ENCODE data around the gene ZNF497.
A peak's percentile ranks its signal among the peaks of the same experiment; 100 is the strongest.

Gene ZNF497

GRCh38 chr19:58367698-58368454 is 5.3 kb upstream of the ZNF497 start:
- no peak for DNase-seq (ENCODE audit: low spot score)

- no peak for DNase-seq (ENCODE audit: low spot score)
Observed at GRCh38 chr19:58366585-58367430, 4.3 kb upstream of the ZNF497 start.

GRCh38 chr19:58364146-58364545 is 1.6 kb upstream of the ZNF497 start:
- DNase-seq (ENCODE audit: low spot score) = no peak

- DNase-seq (ENCODE audit: low spot score) = peak; percentile 67
Observed at GRCh38 chr19:58361900-58362271, 665 bp downstream of the ZNF497 start.

- DNase-seq (ENCODE audit: low spot score) = no peak
Observed at GRCh38 chr19:58357481-58358145, 4.9 kb downstream of the ZNF497 start.

- no peak for DNase-seq (ENCODE audit: low spot score)
Observed at GRCh38 chr19:58356766-58357480, 5.6 kb downstream of the ZNF497 start.

- DNase-seq (ENCODE audit: low spot score) = no peak
Observed at GRCh38 chr19:58355908-58356765, 6.4 kb downstream of the ZNF497 start.

GRCh38 chr19:58355215-58355796 is 7.2 kb downstream of the ZNF497 start:
- DNase-seq (ENCODE audit: low spot score) = no peak

- DNase-seq (ENCODE audit: low spot score) = no peak
Observed at GRCh38 chr19:58354478-58355030, 8.0 kb downstream of the ZNF497 start.

- DNase-seq (ENCODE audit: low spot score) = no peak
Observed at GRCh38 chr19:58353717-58354477, 8.7 kb downstream of the ZNF497 start.

GRCh38 chr19:58352760-58353671 is 9.5 kb downstream of the ZNF497 start, which contains the start of gene A1BG:
Gene A1BG (minus strand): TSS chr19:58353492. CDS start chr19:58353437, 55 bp downstream.
- no peak for DNase-seq (ENCODE audit: low spot score)

GRCh38 chr19:58351990-58352755 is 10.4 kb downstream of the ZNF497 start:
- DNase-seq (ENCODE audit: low spot score) = no peak

- no peak for DNase-seq (ENCODE audit: low spot score)
Observed at GRCh38 chr19:58351558-58351878, 11.0 kb downstream of the ZNF497 start.

GRCh38 chr19:58350871-58351557 is 11.5 kb downstream of the ZNF497 start:
- DNase-seq (ENCODE audit: low spot score) = no peak

- no peak for DNase-seq (ENCODE audit: low spot score)
Observed at GRCh38 chr19:58350001-58350861, 12.3 kb downstream of the ZNF497 start.

GRCh38 chr19:58349590-58349989 is 13.0 kb downstream of the ZNF497 start:
- no peak for DNase-seq (ENCODE audit: low spot score)

Measured in SW480 (cell line).